Measurements from ENCODE around the gene AATK.

The AATK gene

GRCh38 chr17:81143200-81143527 lies 22.9 kb downstream of the AATK start:
- no peak for DNase-seq (ENCODE audit: low read depth)

DNA sequence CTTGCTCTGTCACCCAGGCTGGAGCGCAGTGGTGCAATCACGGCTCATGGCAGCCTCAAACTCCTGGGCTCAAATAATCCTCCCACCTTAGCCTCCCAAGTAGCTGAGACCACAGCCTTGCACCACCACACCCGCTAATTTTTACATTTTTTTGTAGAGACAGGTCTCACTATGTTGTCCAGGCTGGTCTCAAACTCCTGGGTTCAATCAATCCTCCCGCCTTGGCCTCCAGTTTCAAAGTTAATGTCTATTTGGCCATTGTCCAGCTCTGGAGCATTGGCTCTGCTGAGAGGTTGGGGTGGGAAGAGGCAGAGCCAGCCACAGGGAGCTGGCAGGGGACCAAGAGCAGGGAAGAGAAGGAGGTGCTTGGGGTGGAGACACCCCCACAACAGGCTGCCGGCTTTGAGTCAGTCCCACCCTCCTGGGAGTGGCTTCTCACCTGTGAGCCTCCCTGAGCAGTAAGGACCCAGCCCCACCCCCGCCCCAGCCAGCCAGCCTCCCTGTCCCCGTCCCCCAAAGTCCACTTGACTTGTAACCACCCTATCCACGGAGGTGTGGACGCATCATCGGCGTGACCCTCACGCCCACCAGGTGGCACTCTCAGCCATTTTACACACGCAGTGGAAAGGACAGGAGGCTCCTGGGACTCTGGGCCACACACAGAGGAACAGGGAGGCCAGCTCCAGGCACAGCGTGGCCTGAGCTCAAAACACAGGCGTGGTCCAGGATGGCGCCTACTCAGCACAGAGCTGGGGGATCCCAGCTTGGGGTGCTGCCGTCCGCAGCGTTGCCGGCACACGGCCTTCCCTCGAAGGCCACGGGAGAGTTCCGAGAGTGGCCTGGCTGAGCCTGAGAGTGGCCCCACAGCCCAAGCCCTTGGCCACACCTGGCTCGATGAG lies 23.5 kb downstream of the AATK start:
- peak; percentile 65 for DNase-seq (ENCODE audit: low read depth)

DNA sequence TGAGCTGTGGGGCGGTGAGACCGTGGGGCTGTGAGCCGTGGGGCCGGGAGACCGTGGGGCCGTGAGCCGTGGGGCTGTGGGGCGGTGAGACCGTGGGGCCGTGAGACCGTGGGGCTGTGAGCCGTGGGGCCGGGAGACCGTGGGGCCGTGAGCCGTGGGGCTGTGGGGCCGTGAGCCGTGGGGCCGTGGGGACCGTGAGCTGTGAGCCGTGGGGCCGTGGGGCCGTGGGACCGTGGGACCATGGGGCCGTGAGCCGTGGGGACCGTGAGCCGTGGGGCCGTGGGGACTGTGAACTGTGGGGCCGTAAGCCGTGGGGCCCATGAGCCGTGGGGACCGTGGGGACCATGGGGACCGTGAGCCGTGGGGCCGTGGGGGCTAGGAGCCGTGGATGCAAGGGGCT lies 25.3 kb downstream of the AATK start:
- no peak for DNase-seq (ENCODE audit: low read depth)

DNA sequence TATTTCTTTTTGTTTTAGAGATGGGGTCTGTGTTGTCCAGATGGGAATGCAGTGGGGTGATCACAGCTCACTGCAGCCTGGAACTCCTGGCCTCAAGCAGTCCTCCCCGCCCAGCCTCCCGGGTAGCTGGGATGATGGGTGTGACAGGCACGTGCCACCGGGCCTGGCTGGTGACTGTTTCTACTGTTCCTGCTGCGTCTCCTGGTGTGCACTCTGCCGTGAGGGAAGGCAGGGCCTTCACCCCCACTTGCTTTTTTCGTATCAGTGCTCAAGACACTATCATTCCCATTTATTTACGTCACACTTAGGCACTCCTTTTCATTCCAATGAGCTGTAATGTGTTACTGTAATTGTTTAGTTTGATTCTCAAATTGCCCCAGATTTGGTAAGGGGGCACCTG lies 26.0 kb downstream of the AATK start:
- DNase-seq (ENCODE audit: low read depth) = no peak

- no peak for DNase-seq (ENCODE audit: low read depth)
Observed at GRCh38 chr17:81139428-81139827, 26.6 kb downstream of the AATK start.

DNA sequence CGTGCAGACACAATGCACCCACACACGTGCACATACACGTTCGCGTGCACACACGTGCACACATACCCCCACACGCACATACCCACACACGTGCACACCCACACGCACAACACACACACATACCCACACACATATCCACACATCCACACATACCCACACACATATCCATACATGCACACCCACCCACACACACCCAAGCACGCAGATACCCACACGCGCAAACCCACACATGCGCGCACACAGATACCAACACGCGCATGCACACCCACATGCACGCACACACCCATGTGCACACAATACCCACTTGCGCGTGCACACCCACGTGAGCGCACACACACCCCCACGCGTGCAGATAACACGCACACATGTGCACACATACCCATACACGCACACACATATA lies 27.5 kb downstream of the AATK start:
- DNase-seq (ENCODE audit: low read depth) = no peak

DNA sequence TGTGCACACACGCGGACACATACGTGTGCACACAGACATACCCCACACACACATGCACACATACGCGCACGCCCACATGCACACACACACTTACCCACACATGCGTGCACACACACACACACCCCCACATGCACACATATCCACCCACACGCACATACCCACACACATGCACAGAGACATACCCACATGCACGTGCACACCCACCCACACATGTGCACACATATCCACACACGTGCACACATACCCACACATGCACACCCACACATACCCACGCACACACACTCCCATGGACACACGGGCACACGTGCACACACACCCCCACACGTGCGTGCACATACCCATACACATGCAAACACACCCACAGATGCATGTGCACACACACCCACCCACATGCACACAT lies 27.9 kb downstream of the AATK start:
- no peak for DNase-seq (ENCODE audit: low read depth)

- DNase-seq (ENCODE audit: low read depth) = no peak
Observed at GRCh38 chr17:81137248-81137647, 28.8 kb downstream of the AATK start.

DNA sequence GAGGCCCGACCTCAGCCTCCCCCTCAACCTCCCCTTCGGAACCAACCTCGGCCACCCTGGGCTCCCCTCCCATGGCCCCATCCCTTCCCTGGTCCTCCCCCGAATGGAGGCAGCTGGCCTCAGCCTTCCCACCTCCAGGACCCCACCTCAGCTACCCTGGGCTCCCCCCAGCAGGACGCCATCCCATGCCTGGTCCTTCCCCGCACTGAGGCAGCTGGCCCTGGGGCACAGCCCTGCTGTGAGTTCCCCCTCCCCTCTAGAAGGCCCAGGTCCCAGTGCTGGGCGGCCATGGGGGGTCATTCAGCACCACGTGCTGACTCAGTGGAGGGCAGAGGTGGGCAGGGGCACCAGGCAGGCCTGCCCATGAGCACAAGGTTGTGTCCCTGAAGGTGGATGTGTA lies 29.7 kb downstream of the AATK start:
- DNase-seq (ENCODE audit: low read depth) = no peak

- no peak for DNase-seq (ENCODE audit: low read depth)
Observed at GRCh38 chr17:81135505-81136278, 30.3 kb downstream of the AATK start.

DNA sequence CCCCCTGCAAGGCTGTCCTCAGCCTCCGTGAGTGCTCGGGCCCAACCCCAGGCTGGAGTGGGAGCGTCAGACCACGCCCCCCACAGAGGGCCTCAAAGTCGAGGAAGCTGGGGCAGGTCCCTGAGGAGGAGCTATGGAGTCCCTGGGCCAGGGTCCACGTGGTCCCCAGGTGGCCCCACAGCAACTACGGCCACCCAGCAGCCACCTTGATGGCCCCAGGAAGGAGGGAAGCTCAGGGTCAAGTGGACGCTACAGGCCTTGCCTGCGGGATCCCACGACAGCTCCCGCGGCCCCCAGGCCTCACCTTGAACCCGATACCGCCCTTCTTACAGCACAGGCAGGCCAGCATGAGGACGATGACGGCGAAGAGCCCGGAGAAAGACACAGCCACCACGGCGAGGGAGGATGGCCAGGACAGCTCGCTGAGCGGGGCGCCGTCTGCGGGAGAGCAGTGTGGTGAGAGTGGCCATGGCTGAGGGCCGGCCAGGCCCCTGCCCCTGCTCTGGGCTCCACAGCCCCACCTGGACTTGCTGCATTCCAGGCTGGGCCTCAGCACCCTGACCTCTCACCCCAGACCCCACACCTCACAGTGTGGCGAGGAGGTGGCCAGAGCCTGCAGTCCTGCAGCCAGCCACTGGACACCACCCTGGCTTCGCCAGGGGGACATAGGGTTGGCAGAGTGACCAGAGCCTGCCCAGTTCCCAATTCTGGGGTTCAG lies 31.8 kb downstream of the AATK start:
- no peak for DNase-seq (ENCODE audit: low read depth)

DNA sequence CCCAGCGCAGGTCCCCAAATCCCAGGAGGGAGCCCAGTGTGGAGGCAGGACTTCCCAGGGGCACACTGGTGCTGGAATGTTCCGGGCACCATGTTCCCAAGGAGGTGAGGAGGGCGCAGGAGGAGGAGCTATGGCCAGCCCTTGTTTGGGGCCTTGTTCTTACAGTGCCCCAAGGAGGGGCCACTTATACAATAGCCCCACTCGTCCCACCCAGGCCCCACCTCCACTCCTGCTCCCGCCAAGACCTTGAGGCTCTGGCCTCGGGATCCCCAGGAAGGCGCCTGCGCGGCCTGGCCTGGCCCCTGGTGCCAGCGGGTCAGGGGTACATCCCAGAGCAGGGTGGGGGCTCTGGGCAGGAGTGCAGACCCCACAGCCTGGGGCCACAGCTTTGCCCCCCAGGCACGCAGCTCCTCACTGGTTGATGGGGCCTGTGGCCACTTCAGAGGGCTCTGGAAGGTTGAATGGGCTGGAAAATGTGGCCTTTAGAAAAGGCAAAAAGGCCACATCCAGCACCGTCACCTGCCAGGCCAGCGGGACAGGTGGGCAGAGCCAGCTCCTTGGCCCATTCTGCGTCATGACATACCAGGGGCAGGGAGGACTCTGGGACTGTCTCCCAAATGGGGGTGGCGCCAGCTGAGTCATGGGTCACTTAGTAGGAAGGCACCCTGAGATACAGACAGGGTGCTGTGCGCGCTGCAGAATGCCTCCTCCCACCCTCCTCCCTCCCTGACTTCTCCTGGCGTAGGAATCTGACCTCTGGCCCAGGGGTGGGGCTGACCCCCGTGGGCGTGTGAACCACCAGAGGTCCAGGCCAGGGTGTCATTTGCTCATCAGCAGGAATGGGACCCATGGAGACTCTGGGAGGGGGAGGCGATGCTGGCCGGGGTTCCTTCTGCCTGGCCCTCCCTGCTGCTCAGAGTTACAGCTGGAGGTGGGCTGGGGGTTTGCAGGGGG lies 33.0 kb downstream of the AATK start:
- DNase-seq (ENCODE audit: low read depth) = no peak

DNA sequence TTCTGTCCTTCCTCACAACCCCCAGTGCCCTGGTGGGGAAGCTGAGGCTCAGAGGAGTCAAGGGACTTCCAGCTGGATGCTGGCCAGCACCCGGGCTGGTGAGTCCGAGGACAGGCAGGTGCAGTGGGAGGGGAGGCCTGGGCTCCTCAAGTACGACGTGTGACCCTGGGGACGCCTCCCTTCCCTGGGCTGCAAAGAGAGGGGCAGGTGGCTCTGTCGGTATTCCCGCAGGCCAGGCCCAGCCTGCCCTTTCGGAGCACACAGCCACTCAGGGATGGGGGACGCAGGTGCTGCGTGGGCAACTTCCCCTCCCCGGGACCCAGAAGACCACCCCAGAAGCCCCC lies 33.9 kb downstream of the AATK start:
- DNase-seq (ENCODE audit: low read depth) = no peak

DNA sequence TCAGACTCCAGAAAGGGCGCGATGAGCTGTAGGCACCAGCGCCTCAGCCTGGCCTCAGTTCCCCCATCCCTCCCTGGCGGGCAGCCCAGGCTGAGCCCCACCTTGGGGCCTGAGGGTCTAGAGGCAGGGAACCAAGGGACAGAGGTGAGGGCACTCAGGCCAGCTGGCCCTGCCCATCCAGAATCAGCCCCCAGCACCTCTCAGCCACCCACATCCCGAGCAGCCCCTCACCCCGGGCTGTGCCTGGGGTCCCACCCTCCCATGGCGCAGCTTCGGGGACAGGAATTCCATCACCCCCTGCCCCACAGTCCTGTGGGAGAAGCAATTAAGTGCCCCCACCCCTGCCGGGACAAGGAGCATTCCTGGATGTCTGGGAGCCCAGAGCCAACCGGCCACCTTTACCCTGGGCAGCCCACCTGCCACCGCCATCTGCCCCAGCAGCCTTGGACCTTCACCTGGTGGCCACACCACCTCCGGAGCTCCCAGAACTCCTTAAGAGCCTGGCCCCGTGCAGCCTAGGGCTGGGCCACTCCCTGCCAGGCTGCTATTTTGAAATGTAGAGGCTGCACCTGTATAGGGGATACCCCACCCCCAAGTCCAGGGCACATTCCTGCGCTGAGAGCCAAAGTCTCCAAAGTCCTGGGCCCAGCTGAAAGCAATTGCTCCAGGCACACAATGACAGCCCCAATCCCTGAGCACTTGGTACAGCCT lies 34.4 kb downstream of the AATK start:
- no peak for DNase-seq (ENCODE audit: low read depth)

DNA sequence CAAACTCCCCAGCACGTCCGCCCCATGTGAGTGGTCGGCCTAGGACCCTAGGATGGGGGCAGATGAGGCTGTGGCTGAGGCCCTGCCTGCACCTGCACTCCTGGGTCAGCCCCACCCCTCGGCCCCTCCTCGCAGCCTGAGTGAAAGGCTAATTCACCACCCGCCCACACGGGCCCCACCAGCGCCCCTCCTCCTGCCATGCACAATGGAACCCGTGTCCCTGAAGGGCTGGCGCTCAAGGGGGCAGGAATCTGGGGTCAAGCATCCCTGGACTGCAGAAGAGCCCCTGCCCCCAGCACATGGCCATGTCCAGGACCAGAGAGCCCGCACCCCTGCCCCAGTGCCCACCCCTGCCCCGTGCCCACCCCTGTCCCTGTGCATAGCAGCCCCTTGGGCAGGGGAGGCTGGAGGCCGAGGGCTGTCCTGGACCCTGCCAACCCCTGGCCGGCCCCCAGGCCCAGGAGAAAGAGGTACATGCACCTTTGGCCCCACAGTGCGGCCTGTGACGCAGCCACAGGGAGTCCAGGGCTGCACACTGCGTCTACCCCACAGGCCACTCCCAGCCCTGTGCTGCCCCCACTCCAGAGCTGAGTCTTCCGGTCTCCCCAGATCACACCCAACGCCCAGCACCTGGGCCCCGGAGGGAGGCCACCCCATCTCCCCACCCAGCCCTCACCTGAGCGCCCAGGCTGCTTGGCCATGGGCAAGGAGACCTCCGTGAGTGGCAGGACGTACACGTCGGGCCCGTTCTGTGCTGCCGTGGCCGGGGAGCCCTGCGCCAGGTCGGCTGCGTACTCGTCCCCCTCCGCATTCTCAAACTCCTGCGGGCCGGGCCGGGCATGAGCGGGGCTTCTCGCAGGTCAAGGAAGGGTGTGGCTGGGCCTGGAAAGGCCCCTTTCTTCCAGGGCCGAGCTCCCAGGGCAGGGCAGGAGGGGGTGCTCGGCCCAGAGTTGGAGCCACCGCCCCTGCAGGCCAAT lies 35.3 kb downstream of the AATK start:
- no peak for DNase-seq (ENCODE audit: low read depth)

GRCh38 chr17:81129711-81130367 lies 36.2 kb downstream of the AATK start:
- DNase-seq (ENCODE audit: low read depth) = no peak

DNA sequence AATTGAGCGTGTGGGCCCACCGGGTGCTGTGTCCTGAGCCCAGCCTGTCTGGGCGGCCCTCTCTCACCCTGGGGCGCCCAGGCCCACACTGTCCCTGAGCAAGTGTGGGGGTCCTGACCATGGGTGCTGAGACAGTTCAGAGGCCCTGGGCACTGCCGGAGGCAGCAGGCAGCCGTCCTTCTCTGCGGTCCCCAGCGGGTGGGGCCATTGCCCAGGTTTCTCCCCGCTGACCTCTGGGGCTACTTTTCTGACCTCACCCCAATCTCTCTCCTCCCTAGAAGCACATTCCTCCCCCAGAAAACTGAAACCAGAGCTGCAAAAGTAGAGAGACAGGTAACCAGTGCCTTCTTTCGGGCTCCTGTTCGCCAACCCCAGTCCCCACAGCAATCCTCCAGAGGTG lies 36.7 kb downstream of the AATK start:
- no peak for DNase-seq (ENCODE audit: low read depth)

GRCh38 chr17:81128774-81129173 lies 37.2 kb downstream of the AATK start:
- DNase-seq (ENCODE audit: low read depth) = no peak

- DNase-seq (ENCODE audit: low read depth) = no peak
Observed at GRCh38 chr17:81128338-81128737, 37.7 kb downstream of the AATK start.
